Liver (tissue), 9 donors: ENCODE data around the gene SH2D3C. TPM values are rescaled to one million over a fixed set of nuclear protein-coding genes. Genes with fewer than 3 reads are reported as not detected.

Experiments
- DNase-seq: peaks from one replicate; pipeline ENCODE4 v3.0.0-alpha.2; 2017; ENCODE audit warnings: low spot score
- H3K27ac ChIP-seq, 2 donors: one replicate each; pipeline ENCODE4 v1.7.0; 2013; ENCODE audit warnings: inconsistent platforms in 2 of 2, low read length in 2 of 2, control low read depth in 1 of 2, low read depth in 1 of 2, mild to moderate bottlenecking in 1 of 2
- H3K27me3 ChIP-seq, 4 donors: one replicate each; pipeline versions ENCODE4 v1.6.1 to v1.7.0; 2013; ENCODE audit warnings: low read length in 3 of 4, inconsistent platforms in 1 of 4, mild to moderate bottlenecking in 1 of 4, moderate library complexity in 1 of 4; ENCODE audit not compliant: control insufficient read depth in 4 of 4, insufficient read depth in 4 of 4
- H3K36me3 ChIP-seq, 4 donors: one replicate each; pipeline versions ENCODE4 v1.6.1 to v1.7.0; 2013; ENCODE audit warnings: low read length in 3 of 4, mild to moderate bottlenecking in 3 of 4, low read depth in 1 of 4, moderate library complexity in 1 of 4; ENCODE audit not compliant: control insufficient read depth in 4 of 4, insufficient read depth in 3 of 4
- H3K4me1 ChIP-seq, 4 donors: one replicate each; pipeline versions ENCODE4 v1.6.1 to v1.7.0; 2013; ENCODE audit warnings: low read length in 3 of 4, mild to moderate bottlenecking in 3 of 4, moderate library complexity in 1 of 4; ENCODE audit not compliant: control insufficient read depth in 4 of 4, insufficient read depth in 4 of 4
- H3K4me3 ChIP-seq, 3 donors: one replicate each; pipeline versions ENCODE4 v1.6.1 to v1.7.0; 2013; ENCODE audit warnings: low read length in 3 of 3, control low read depth in 1 of 3, low read depth in 1 of 3, mild to moderate bottlenecking in 1 of 3
- H3K9ac ChIP-seq, 2 donors: one replicate each; pipeline ENCODE4 v1.7.0; 2013; ENCODE audit warnings: low read length in 2 of 2, mild to moderate bottlenecking in 2 of 2, moderate library complexity in 2 of 2, control low read depth in 1 of 2, low read depth in 1 of 2
- H3K9me3 ChIP-seq, 4 donors: one replicate each; pipeline versions ENCODE4 v1.6.1 to v1.7.0; 2013; ENCODE audit warnings: low read length in 3 of 4; ENCODE audit not compliant: control insufficient read depth in 4 of 4
- ATF3 ChIP-seq: IDR thresholded peaks from 2 replicates; pipeline ENCODE4 v1.6.1; 2016; ENCODE audit warnings: antibody characterized with exemption
- EGR1 ChIP-seq, 2 donors: IDR thresholded peaks; 2 replicates each; pipeline ENCODE4 v1.6.1; 2016 to 2018; ENCODE audit warnings: antibody characterized with exemption in 2 of 2, low read depth in 2 of 2
- FOXA2 ChIP-seq: IDR thresholded peaks from 2 replicates; pipeline ENCODE4 v1.6.1; 2016; ENCODE audit warnings: antibody characterized with exemption
- GABPA ChIP-seq, 2 donors: IDR thresholded peaks in 1 of 2; conservative IDR thresholded peaks in 1 of 2; 2 replicates each; pipeline ENCODE4 v1.6.1; 2016; ENCODE audit warnings: antibody characterized with exemption in 2 of 2, mild to moderate bottlenecking in 1 of 2, moderate library complexity in 1 of 2
- HNF4A ChIP-seq, 2 donors: conservative IDR thresholded peaks; 2 replicates each; pipeline ENCODE4 v1.6.1; 2016; ENCODE audit warnings: antibody characterized with exemption in 2 of 2, mild to moderate bottlenecking in 2 of 2
- JUND ChIP-seq, 2 donors: IDR thresholded peaks; 2 replicates each; pipeline ENCODE4 v1.6.1; 2016; ENCODE audit warnings: antibody characterized with exemption in 2 of 2
- MAX ChIP-seq: IDR thresholded peaks from 2 replicates; pipeline ENCODE4 v1.6.1; 2016; ENCODE audit warnings: antibody characterized with exemption
- RAD21 ChIP-seq, 2 donors: IDR thresholded peaks; 2 replicates each; pipeline ENCODE4 v1.6.1; 2016; ENCODE audit warnings: antibody characterized with exemption in 2 of 2, mild to moderate bottlenecking in 2 of 2
- REST ChIP-seq: IDR thresholded peaks from 2 replicates; pipeline ENCODE4 v1.6.1; 2016; ENCODE audit warnings: antibody characterized with exemption, mild to moderate bottlenecking
- RXRA ChIP-seq, 2 donors: IDR thresholded peaks; 2 replicates each; pipeline ENCODE4 v1.6.1; 2017 to 2018; ENCODE audit warnings: antibody characterized with exemption in 2 of 2, mild to moderate bottlenecking in 1 of 2
- TAF1 ChIP-seq: conservative IDR thresholded peaks from 2 replicates; pipeline ENCODE4 v1.6.1; 2016; ENCODE audit warnings: antibody characterized with exemption, mild to moderate bottlenecking
- YY1 ChIP-seq: IDR thresholded peaks from 2 replicates; pipeline ENCODE4 v1.6.1; 2016; ENCODE audit warnings: antibody characterized with exemption, mild to moderate bottlenecking
- WGBS: extraction: QIAGEN DNeasy Blood & Tissue Kit; methylation state at CpG from one replicate; pipeline ENCODE4 v1.1.7; 2013; 5-methylcytosine and 5-hydroxymethylcytosine counted together
- polyA plus RNA-seq, 2 donors: library from polyadenylated mRNA; stranded (reverse) in 1 of 2; unstranded in 1 of 2; fragments of 200-250 nt in 1 of 2; fragments of >200 nt in 1 of 2; fragmentation: Nextera tagmentation in 1 of 2; extraction: Ambion mirVana in 1 of 2; gene quantifications; one replicate each; pipeline versions ENCODE4 v1.2.1 to v1.2.3, GENCODE V29; 2013 to 2015
- total RNA-seq, 2 donors: library from RNA; depleted of rRNA; stranded (reverse); fragments of >200 nt; gene quantifications; one replicate each; pipeline ENCODE4 v1.2.3, GENCODE V29; 2014
- donor health status: healthy.
- donor health status: healthy.
- donor health status: healthy.
- donor health status: healthy.
- donor health status: healthy.

SH2D3C gene
- total and polyA plus RNA-seq, 4 donors = 2.2 to 5.1 (median 3.9) TPM

- no peak for DNase-seq
- 73% methylated on average over 5 of the region's 5 CpGs for WGBS
- H3K9ac ChIP-seq = no peak overlapping the region
- TF ChIP-seq EGR1 (IDR thresholded peaks at IDR 0.05; ENCODE audit: low read depth in 2 of 2) = no peak
- H3K4me1 ChIP-seq = no peaks in the 10 kb centered on the region
- H3K27me3 ChIP-seq = no peaks in the 10 kb centered on the region
- no peaks in the 10 kb centered on the region for H3K36me3 ChIP-seq
- peak overlapping the region in 1 of 3 donors; percentile 5 for H3K4me3 ChIP-seq
- no peaks in the 10 kb centered on the region for H3K9me3 ChIP-seq
- no peak overlapping the region for H3K27ac ChIP-seq
Measured at GRCh38 chr9:127776924-127777289, 1.6 kb downstream of the SH2D3C start.

- H3K4me3 ChIP-seq = peak overlapping the region in 1 of 3 donors; percentile 5
- DNase-seq = no peak
- H3K27ac ChIP-seq = no peak overlapping the region
- H3K9me3 ChIP-seq = no peaks in the 10 kb centered on the region
- WGBS = 62% methylated on average over 15 of the region's 15 CpGs
- H3K36me3 ChIP-seq = no peaks in the 10 kb centered on the region
- no peak overlapping the region for H3K9ac ChIP-seq
- no peak for TF ChIP-seq REST
- no peak for TF ChIP-seq FOXA2
- TF ChIP-seq RXRA (IDR thresholded peaks at IDR 0.05) = no peak
- TF ChIP-seq GABPA (IDR thresholded peaks at IDR 0.05 in 1 of 2, conservative IDR thresholded peaks at IDR 0.05 in 1 of 2) = no peak
- TF ChIP-seq JUND (IDR thresholded peaks at IDR 0.05) = no peak
- H3K27me3 ChIP-seq = no peaks in the 10 kb centered on the region
- peaks cover 0 to 3% (median 0%) of the 10 kb centered on the region in 4 donors for H3K4me1 ChIP-seq
Measured at GRCh38 chr9:127776195-127776923, 2.1 kb downstream of the SH2D3C start.

GRCh38 chr9:127773981-127774380, 4.5 kb downstream of the SH2D3C start:
- peaks cover 0 to 10% (median 8%) of the 10 kb centered on the region in 4 donors for H3K4me1 ChIP-seq
- 94% methylated on average over 10 of the region's 10 CpGs for WGBS
- H3K9ac ChIP-seq = no peak overlapping the region
- no peak overlapping the region for H3K4me3 ChIP-seq
- H3K27ac ChIP-seq = no peak overlapping the region
- no peaks in the 10 kb centered on the region for H3K36me3 ChIP-seq
- no peak for DNase-seq
- H3K9me3 ChIP-seq = no peaks in the 10 kb centered on the region
- no peak for TF ChIP-seq MAX
- no peak for TF ChIP-seq TAF1
- no peaks in the 10 kb centered on the region for H3K27me3 ChIP-seq

GRCh38 chr9:127773272-127773671, 5.2 kb downstream of the SH2D3C start:
- Histone ChIP-seq H3K36me3 (no peaks in the 10 kb centered on the region), H3K4me1 (peaks cover 0 to 10% (median 8%) of the 10 kb centered on the region in 4 donors), H3K9me3 (no peaks in the 10 kb centered on the region), H3K27me3 (no peaks in the 10 kb centered on the region), H3K4me3 (no peak overlapping the region), H3K9ac (no peak overlapping the region), H3K27ac (no peak overlapping the region)
- WGBS = 92% methylated on average over 3 of the region's 3 CpGs
- no peak for DNase-seq
- TF ChIP-seq FOXA2 (no peak), ATF3 (no peak), YY1 (no peak), RAD21 (IDR thresholded peaks at IDR 0.05) (no peak), HNF4A (conservative IDR thresholded peaks at IDR 0.05) (no peak), JUND (IDR thresholded peaks at IDR 0.05) (no peak)
